Skeletal muscle satellite cell (primary cell): ENCODE data around the gene SRSF7.

ENCODE experiments used
- H3K27me3 ChIP-seq: 2 replicates; pipeline ENCODE4 v1.7.0; 2013; ENCODE audit warnings: low read length; ENCODE audit not compliant: control insufficient read depth, insufficient read depth
- H3K36me3 ChIP-seq: 2 replicates; pipeline ENCODE4 v1.7.0; 2013; ENCODE audit warnings: mild to moderate bottlenecking, control low read depth, low read length; ENCODE audit not compliant: insufficient read depth
- H3K4me1 ChIP-seq: 2 replicates; pipeline ENCODE4 v1.7.0; 2013; ENCODE audit warnings: low read length; ENCODE audit not compliant: control insufficient read depth, insufficient read depth
- H3K4me2 ChIP-seq: 2 replicates; pipeline ENCODE4 v1.7.0; 2013; ENCODE audit warnings: mild to moderate bottlenecking, low read length
- H3K4me3 ChIP-seq: 2 replicates; pipeline ENCODE4 v1.7.0; 2013; ENCODE audit warnings: low read length
- H3K9ac ChIP-seq: 2 replicates; pipeline ENCODE4 v1.7.0; 2013; ENCODE audit warnings: mild to moderate bottlenecking, low read depth, low read length, moderate library complexity
- H3K9me3 ChIP-seq: replicated peaks from 2 replicates; pipeline ENCODE4 v1.7.0; 2013; ENCODE audit warnings: mild to moderate bottlenecking, control low read depth, low read length

SRSF7 gene

DNA sequence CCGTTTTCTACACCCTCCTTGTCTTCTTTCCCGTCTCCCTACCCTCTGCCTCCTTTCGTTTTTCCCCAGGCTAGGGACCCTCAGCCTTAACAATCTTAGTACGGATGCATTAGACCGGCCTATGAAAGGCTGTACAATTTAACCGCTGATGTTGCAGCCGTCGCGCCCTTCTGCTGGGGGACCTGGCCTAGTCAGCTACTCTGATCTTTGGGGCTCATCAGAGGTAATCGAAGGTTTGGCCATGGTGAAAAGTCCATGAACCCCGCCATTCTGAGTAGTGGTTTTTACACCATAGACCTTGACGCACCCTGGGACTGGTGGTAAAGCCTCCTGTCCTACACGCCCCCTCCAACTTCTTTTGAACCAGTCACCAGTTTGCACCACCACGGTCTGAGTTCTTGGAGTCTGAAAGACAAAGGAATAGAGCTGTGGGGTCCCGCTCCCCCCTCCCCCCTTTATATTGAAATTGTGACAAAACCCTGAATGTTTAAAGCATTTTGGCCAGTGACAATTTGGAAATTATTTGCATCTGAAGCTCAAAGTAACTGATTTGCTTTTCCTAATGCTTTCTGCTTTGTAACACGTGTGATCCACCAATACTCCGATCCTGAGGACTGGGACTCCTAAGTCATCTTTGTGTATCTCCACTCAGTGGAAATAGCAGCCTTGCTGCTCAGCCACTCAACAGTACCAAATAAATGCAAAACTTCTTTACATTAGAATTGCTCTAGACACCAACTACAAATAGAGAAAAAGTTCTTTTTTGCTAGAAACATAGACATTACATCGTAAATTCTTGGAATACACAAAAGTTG is 642 bp upstream of the SRSF7 start:
- no peaks in the 10 kb centered on the region for H3K9me3 ChIP-seq
- peak overlapping the region; percentile 80 for H3K4me2 ChIP-seq
- peak overlapping the region; percentile 98 for H3K4me3 ChIP-seq
- H3K36me3 ChIP-seq, result peaks cover 33% of the 10 kb centered on the region
- peaks cover 30% of the 10 kb centered on the region for H3K4me1 ChIP-seq
- peak overlapping the region; percentile 95 for H3K9ac ChIP-seq
- H3K27me3 ChIP-seq, result no peaks in the 10 kb centered on the region

DNA sequence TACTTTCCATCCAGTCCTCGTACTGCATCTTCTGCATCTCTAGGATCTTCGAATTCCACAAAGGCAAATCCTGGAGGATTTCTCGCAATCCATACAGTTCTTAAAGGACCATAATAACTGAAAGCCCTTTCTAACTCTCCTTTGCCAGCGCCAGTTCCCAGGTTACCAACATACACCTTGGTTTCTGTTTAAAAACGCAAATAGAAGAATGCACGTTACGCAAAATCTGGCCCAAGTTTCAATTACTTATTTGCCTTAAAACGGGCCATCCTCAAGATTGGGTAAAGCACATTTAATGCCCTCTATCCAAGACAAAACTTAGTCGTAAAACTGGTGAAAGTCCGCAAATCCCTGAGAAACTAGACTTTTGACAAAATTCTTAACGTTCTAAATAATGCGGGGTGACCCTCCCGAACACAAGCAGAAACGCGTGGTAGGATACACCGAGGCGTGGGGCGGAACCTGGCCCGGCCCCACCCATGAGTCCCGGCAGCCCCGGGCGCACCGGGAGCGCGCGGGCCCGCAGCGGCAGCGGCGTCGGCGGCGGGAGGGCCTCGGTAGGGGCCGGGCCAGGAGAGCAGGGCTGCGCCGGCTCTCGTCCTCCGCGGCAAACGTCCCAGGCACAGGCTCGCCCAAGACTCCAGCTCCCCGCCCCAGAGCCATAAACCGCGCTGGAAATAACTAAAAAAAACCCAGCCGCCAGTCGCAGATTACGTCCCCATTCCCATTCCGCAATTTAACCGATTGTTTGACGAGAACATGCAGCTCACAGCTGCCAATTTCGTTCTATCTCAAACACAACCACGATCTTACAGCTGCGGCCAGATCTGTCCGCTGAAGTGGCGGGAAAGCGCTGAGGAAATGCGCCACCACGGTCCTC is 910 bp downstream of the SRSF7 start:
- peak overlapping the region; percentile 95 for H3K9ac ChIP-seq
- peak overlapping the region; percentile 96 for H3K4me2 ChIP-seq
- no peaks in the 10 kb centered on the region for H3K9me3 ChIP-seq
- no peaks in the 10 kb centered on the region for H3K27me3 ChIP-seq
- H3K4me3 ChIP-seq, result peak overlapping the region; percentile 98
- H3K36me3 ChIP-seq, result peaks cover 49% of the 10 kb centered on the region
- H3K4me1 ChIP-seq, result peaks cover 37% of the 10 kb centered on the region

DNA sequence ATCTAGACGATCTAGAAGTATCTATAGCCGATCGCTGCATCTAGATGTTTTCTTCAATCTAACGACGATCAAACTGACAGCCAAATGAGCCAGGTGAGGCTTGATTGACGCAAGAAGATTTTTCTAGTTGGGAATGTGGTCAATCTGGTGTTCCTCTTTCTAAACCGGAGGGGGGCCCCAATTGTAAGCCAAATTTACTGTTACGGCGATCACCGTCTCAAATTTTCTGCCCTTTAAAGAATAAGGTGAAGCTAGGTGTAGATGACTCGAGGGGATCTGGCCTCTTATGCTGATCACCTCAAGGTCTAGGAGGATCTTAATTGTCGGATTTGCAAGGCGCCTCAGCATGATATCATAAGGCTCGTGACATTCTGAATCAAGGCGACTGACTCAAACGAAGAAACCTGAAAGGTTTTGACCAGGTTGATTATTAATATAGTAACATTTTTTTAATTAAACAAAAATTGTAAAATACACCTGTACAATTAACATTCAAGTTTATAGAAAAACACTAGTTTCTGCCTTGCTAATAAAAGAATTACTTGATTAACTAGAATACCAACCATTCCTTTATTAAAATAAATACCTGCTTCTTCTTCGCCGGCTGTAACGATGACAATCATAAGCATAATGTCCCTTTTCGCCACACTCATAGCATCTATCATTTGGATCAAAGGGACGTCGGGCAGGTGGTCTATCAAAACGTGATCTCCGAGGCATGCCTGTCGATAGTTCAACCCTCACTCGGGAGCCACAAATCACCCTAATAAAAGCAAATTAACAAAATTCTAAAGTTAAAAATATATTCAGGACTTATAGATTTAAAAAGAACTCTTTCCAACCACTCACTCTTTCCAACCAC is 2.0 kb downstream of the SRSF7 start:
- Histone ChIP-seq H3K36me3 (peaks cover 59% of the 10 kb centered on the region), H3K27me3 (no peaks in the 10 kb centered on the region), H3K4me2 (peak overlapping the region; percentile 96), H3K4me3 (peak overlapping the region; percentile 98), H3K4me1 (peaks cover 37% of the 10 kb centered on the region), H3K9ac (peak overlapping the region; percentile 95), H3K9me3 (no peaks in the 10 kb centered on the region)

DNA sequence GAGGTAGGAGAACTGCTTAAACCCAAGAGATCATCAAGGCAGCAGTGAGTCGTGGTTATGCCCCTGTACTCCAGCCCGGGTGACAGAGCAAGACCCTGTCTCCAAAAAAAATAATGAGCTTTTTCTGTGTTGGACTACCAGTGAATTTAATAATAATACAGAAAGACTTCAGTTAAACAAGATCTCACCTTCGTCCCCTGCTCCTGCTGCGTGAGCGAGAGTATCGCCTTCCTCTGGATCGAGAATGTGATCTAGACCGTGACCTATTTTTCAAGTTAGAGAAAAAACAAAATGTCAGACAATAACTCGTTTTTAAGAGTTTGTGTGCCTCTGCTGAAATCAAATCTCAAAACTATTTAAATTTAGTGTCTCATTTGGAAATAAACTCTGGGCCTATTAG is 2.8 kb downstream of the SRSF7 start:
- Histone ChIP-seq H3K4me1 (peaks cover 37% of the 10 kb centered on the region), H3K9ac (no peak overlapping the region), H3K4me2 (peak overlapping the region; percentile 96), H3K4me3 (no peak overlapping the region), H3K36me3 (peaks cover 67% of the 10 kb centered on the region), H3K9me3 (no peaks in the 10 kb centered on the region), H3K27me3 (no peaks in the 10 kb centered on the region)

DNA sequence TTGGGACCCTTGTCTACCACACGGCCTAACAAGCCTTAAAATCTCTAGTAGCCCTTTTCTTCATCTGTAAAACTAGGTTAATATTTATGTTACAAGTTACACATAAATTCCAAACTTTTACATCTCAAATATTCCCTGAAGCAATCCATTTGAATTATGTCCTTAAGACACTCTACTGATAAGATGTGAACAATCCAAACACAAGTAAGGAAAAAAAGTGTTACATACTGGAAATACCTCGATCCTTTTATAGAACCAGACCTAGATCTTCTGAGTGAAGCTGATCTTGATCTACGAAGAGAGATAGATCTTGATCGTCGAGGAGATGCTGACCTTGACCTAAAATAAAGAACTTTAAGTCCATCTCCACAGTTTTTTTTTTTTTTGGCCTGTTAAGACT is 3.3 kb downstream of the SRSF7 start:
- H3K4me2 ChIP-seq, result peak overlapping the region; percentile 96
- peaks cover 37% of the 10 kb centered on the region for H3K4me1 ChIP-seq
- H3K4me3 ChIP-seq, result no peak overlapping the region
- peaks cover 73% of the 10 kb centered on the region for H3K36me3 ChIP-seq
- H3K9ac ChIP-seq, result peak overlapping the region; percentile 32
- H3K27me3 ChIP-seq, result no peaks in the 10 kb centered on the region
- no peaks in the 10 kb centered on the region for H3K9me3 ChIP-seq

DNA sequence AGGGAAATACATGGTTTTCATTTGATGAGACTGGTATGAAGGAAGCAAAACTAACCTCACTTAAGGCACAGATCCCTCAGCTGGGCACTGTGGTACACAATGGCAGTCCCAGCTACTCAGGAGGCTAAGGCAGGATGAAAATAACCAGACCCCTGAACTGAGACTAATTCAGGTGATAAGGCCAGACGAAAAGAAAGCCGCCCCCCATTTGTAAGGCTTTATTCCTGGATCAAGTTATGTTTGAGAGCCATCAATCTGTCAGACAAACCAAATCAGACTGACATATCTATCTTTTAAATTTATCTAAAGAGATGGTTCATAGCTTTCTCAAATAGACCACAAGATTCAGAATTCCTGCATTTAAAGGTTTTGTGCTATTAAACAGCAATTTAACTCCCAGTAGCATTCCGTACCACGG is 4.1 kb downstream of the SRSF7 start:
- Histone ChIP-seq H3K27me3 (no peaks in the 10 kb centered on the region), H3K4me3 (no peak overlapping the region), H3K9me3 (no peaks in the 10 kb centered on the region), H3K9ac (no peak overlapping the region), H3K4me2 (peak overlapping the region; percentile 96), H3K36me3 (peaks cover 75% of the 10 kb centered on the region), H3K4me1 (peaks cover 37% of the 10 kb centered on the region)

DNA sequence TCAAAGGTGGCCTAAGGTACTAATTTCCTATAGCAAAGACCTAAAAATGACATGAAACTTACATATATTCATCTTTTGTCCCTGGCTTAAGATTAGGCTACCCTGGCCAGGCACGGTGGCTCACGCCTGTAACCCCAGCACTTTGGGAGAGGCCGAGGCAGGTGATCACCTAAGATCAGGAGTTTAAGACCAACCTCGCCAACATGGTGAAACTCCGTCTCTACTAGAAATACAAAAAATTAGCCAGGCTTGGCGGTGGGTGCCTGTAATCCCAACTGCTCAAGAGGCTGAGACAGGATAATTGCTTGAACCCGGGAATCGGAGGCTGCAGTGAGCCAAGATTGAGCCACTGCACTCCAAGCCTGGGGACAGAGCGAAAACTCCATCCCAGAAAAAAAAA is 5.9 kb downstream of the SRSF7 start:
- H3K9me3 ChIP-seq, result no peaks in the 10 kb centered on the region
- peaks cover 32% of the 10 kb centered on the region for H3K4me1 ChIP-seq
- no peak overlapping the region for H3K4me3 ChIP-seq
- H3K36me3 ChIP-seq, result peaks cover 75% of the 10 kb centered on the region
- no peak overlapping the region for H3K9ac ChIP-seq
- no peak overlapping the region for H3K4me2 ChIP-seq
- H3K27me3 ChIP-seq, result no peaks in the 10 kb centered on the region

DNA sequence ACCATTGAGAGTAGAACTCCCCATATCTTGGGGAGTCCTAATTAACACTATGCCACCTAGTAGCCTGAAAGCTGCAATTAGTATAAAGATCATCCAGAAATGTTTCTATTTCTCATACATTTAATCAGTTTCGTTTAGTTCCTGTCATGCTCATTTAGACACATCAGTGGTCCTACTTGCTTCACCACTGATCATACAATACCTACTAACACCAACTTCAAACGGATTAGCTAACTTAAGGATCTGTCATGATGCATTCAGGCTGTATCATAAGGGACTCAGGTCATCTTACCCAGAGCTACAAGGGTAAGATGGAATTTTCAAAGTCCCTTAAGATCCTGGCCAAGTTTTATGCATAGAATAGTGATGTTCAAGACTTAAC is 6.8 kb downstream of the SRSF7 start:
- Histone ChIP-seq H3K4me2 (no peak overlapping the region), H3K36me3 (peaks cover 67% of the 10 kb centered on the region), H3K27me3 (no peaks in the 10 kb centered on the region), H3K9ac (no peak overlapping the region), H3K4me3 (no peak overlapping the region), H3K9me3 (no peaks in the 10 kb centered on the region), H3K4me1 (peaks cover 31% of the 10 kb centered on the region)

DNA sequence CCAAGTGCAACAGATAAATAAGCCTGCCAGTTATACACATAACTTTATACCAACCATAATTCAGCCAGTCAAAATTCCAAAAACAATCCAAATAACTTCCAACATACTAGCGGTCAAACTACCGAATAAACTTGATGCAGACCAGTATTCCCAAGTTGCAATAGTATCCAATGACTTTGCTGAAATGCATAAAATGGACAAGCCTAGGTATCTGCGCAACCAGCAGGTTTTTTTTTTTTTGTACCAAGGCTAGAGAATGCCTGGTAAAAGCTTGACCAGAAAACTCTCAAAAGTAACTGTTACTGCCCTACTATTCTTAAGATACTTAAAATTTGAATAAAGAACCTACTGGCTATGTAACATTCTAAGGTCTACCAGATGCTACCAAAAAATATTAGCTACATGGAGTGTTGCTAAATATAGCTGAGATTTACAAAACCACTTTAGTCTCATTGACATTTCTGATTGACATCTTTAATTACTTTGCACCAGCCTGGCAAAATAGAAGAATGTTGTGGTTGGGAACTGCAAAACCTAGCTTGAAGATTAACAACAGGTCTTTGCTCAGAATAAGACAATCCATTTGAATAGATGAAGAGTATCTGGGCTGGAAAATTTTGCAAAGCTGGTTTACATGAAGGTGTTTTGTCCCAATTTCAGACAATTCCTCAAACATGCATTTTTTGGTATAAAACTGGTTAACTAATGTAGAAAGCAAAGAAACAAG is 7.3 kb downstream of the SRSF7 start:
- Histone ChIP-seq H3K4me2 (no peak overlapping the region), H3K27me3 (no peaks in the 10 kb centered on the region), H3K36me3 (peaks cover 62% of the 10 kb centered on the region), H3K4me1 (peaks cover 26% of the 10 kb centered on the region), H3K9me3 (no peaks in the 10 kb centered on the region), H3K9ac (no peak overlapping the region), H3K4me3 (no peak overlapping the region)

DNA sequence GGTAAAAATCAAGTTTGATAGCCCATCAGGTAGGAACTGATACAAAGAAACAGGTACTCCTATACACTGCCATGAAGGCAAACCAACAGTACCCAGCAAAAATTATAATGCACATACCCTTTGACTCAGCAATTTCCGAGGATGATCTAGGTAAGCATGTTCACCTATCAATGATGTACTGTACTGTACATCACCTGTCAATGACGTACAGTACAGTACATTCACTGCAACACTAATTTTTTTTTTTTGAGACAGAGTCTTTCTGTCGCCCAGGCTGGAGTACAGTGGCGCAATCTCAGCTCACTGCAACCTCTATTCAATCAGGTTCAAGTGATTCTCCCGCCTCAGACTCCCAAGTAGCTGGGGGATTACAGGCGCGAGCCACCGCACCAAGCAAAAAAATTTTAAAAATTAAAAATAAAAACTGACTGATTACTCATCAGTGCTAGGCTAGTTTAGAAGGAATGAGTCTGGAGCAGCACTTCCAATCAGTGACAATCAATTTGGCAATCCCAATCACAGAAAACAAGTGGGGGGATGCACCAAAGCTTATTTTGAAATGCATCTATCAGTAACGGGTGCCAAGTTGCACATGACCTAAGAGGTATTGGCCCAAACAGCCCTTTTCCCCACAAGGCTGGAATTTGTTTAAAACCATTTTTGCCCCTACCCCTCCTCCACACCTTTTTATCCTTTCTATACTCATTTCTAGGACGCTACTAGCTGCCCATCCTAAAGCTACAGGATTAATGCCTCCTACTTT is 8.2 kb downstream of the SRSF7 start:
- no peak overlapping the region for H3K4me2 ChIP-seq
- H3K9ac ChIP-seq, result no peak overlapping the region
- H3K36me3 ChIP-seq, result peaks cover 55% of the 10 kb centered on the region
- H3K4me1 ChIP-seq, result peaks cover 18% of the 10 kb centered on the region
- H3K9me3 ChIP-seq, result no peaks in the 10 kb centered on the region
- H3K4me3 ChIP-seq, result no peak overlapping the region
- H3K27me3 ChIP-seq, result no peaks in the 10 kb centered on the region
